GM04504 (cell line): ENCODE measurements around the gene CACNA1B.

Experiments used
- DNase-seq: peaks from one replicate; pipeline ENCODE4 v3.0.0-alpha.2; 2012; ENCODE audit warnings: low read depth

The CACNA1B gene

DNA sequence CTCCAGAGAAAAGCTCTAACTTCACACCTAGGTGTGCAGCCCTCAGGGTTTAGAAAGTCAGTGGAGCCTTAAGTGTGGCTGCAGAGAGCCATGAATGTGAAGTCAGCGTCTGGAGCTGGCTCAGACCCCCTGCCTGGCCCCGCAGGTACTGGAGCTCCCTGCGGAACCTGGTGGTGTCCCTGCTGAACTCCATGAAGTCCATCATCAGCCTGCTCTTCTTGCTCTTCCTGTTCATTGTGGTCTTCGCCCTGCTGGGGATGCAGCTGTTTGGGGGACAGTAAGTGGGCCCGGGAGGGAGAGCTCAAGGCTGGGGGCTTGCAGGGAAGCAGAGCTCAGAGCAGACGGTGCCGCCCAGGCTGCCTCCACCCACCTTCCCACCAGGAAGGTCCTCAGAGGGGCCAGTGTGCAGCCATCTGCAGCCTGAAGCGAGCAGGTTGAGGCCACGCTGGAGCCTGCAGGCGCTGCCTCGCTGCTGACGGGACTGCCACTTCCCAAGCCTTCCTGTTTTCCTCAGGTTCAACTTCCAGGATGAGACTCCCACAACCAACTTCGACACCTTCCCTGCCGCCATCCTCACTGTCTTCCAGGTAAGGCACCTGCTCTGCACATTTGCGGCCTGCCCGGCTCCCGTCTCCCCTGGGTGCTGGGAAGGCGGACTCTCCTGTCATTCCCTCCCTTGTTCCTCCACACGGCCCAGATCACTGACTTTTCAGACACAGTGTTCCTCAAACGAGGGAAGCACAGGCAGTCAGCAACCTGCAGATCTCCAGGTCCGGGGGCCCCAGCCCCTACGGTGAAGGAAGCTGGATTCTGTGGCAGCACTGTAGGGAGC, 108.9 kb downstream of the CACNA1B start:
- DNase-seq: no peak

- no peak for DNase-seq
Observed at GRCh38 chr9:137987244-137988030, 109.9 kb downstream of the CACNA1B start.

DNA sequence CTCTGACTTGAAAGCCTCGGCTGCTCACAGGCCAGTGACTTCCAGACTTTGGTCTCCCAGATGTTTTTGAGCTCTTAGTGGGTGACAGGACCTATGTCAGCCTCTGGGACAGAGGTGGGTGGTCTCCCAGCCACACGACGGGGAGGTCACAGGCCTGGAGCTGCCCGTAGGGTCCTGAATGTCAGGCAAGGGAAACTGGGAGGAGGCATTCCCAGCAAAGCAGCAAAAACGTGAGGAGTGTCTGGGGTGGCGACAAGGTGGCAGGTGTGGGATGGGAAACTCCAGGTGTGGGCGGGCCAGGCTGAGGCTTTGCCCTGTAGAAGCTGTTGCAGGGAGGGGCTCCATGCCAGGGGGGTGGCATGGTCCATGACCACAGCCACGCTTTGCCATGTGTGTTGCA, 110.5 kb downstream of the CACNA1B start:
- no peak for DNase-seq

DNA sequence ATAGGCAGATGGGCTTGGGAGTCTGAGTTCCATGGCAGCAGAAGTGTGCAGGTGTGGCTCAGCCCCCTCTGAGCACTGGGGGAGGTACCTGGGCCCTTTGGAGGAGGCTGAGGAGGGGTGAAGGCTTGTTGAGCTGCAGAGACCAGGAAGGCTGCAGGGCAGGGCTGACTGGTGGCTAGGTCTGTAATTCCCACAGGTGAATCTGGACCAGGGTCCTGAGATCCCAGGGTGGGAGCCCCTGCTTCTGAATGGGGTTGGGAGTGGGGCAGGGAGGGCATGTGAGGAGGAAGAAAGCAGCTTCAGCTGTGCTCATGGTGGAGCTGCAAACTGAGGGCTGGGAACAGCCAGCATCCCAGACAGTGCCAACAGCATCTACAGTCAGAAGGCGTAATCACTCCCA, 111.1 kb downstream of the CACNA1B start:
- DNase-seq: no peak

GRCh38 chr9:137989156-137989555, 111.6 kb downstream of the CACNA1B start:
- no peak for DNase-seq

GRCh38 chr9:137989999-137990715, 112.6 kb downstream of the CACNA1B start:
- DNase-seq: no peak

DNA sequence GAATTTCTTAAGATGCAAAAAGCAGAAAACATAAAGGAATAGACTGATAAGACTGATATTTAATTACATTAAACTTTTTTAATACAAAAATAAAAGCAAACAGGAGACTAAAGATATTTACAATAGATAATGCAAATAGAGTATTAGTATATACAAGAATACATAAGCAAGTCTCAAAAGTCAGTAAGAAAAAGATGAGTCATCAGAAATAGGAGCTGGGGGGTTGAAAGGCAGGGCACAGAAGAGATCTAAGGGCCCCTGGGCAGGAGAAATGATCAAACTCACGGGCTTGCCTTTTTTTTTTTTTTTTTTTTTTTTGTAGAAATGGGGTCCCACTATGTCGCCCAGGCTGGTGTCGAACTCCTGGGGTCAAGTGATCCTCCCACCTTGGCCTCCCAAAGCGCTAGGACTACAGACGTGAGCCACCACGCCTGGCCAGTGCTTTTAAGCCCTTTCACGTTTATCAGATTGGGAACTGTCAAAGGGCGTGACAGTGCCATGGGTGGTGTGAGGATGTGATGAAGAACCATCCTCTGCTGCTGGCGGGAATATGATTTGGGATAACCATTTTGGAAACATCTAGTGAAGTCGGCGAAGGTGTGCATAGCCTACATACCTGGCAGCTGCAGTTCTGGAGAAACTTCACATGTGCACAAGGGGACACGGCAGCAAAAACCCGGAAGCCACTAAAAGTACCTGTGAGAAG, 126.1 kb downstream of the CACNA1B start:
- no peak for DNase-seq

DNA sequence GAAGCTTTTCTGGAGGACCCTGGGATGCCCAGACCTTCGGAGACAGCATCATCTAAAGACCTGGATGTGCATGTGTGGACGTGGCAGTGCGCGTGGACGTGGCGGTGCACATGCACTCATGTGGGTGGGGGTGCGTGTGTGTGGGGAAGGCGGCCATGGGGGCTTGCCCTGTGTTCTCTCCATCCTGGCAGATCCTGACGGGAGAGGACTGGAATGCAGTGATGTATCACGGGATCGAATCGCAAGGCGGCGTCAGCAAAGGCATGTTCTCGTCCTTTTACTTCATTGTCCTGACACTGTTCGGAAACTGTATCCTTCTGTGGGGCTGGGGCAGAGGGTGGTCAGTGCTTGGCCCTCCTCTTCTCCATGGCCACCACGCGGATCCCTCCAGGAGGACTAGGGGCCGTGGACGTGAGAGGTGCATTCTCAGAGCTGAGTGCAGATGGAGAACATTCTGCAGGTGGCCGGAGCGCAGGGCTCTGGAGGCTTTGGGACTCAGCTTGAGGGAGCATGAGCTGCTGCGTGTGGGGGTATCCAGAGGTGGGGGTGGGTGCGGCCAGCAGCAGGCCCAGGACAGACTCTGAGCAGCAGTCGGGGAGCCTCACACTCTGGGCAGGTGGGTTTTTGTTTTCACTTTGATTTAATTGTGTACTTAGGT, 129.1 kb downstream of the CACNA1B start:
- no peak for DNase-seq

DNA sequence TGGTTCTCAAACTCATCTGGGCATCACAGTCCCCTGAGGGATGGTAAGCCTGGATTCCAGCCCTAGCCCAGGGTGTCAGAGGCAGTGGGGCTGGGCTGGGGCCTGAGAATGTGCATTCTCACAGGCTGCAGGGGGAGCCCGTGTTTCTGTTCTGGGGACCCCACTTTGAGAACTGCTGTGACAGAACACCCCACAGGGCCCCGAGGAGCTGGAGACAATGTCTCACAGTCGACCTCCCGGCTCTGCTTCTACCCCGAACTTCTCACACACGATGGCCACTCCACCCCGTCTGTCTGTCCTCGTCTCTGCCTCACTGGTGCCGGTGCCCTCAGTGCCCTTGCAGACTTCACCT, 130.0 kb downstream of the CACNA1B start:
- DNase-seq: no peak

DNA sequence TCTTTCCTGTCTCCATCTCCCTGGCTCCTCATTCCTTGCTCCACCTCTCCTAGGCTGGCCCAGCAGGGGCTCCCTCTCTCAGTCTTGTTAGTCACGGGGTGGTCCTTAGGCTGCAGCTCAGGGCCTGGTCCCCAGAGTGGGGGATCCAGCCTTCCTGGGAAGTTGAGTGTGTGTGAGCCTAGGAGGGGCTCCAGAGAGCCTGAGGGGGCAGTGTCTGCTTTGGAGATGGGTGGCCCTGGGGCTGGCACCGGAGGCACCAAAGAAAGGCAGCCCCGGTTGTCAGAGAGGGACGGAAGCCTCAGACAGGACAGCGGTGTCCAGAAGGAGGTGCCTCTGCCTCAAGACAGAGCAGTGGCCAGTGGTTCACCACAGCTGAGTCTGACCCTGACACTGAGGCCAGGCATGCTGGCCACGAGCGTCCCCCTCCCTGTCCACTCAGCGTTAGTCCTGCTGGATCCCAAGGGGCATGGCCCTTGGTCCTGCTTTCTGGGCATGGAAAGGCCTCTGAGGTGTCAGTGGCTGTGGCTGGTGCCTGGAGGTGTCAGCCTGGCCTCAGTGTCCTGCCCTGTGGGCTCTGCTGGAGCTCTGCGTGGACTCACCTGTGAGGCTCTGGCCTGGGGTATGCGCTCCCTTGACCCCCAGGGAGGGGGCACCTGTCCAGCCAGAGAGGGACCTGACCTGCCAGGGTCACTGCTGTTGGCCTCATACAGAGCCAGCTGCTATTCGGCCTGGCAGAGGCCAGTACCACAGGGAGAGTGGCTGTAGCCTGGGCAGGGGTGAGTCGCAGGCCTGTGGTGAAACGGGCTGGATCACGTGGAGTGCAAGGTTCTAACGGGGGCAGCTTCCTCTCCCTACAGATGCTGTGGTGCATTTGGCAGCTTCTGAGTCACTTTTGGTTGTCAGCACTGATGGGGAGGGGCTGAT, 130.6 kb downstream of the CACNA1B start:
- no peak for DNase-seq

- DNase-seq: no peak
Observed at GRCh38 chr9:138009016-138009802, 131.6 kb downstream of the CACNA1B start.

GRCh38 chr9:138009803-138010690, 132.5 kb downstream of the CACNA1B start:
- DNase-seq: no peak

DNA sequence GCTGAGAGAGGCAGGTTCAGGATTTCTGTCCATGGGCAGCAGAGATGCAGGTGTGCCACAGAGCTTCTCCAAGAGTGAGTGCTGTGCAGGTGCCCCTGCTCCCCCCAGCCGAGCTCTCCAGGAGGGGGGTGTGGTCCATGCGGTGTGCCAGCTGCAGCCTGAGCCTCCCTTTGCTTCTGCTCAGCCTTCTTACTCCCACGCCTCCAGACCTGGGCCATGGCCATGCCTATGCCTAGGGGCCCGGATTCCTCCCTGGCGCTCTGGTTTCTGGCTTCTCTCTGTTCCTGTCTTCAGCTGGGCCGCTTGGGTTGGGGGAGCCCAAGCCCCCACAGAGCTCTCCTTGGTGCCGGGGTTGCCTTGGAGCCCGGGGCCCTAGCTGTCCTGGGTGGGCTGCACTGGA, 133.3 kb downstream of the CACNA1B start:
- no peak for DNase-seq

DNA sequence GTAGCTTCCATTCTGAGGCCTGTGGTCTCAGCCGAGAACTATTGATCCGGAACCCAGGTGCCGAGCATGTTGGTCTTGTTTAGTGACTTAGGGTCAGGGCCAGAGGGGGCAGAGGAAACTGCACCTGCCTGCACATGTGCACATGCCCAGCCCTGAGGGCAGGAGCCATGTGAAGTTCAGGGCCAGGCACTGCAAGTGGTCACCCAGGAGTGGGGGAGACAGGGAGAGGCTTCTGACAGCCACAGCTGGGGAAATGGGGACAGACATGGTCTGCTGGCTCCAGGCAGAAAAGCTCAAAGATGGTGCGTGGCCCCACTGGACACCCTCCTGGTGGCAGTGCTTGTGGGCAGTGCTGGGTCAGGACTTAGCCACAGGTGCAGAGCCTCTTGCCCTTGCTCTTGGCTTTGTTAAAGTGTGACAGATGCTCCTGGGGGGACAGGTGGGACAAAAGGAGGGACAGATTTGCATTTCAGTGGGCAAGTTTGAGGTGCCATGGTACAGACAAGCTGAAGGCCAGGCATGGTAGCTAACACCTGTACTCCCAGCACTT, 134.4 kb downstream of the CACNA1B start:
- no peak for DNase-seq

- no peak for DNase-seq
Observed at GRCh38 chr9:138013273-138013672, 135.7 kb downstream of the CACNA1B start.

- DNase-seq: no peak
Observed at GRCh38 chr9:138013836-138014562, 136.4 kb downstream of the CACNA1B start.

GRCh38 chr9:138014563-138014945, 137.0 kb downstream of the CACNA1B start:
- no peak for DNase-seq
